ENCODE measurements around the gene IL1F10.

Gene IL1F10

GRCh38 chr2:113103277-113103676 lies 35.5 kb downstream of the IL1F10 start:
- no peak overlapping the region for H3K9ac ChIP-seq (ENCODE audit: low read depth, low read length)
- no peaks in the 10 kb centered on the region for H3K27me3 ChIP-seq (ENCODE audit: insufficient read depth, low read length)
- H3K36me3 ChIP-seq (ENCODE audit: insufficient read depth, low read depth, low read length) = no peaks in the 10 kb centered on the region
- H3K4me3 ChIP-seq (ENCODE audit: low read length) = no peak overlapping the region
- H3K27ac ChIP-seq (ENCODE audit: low read length) = no peak overlapping the region
- H3K4me1 ChIP-seq (ENCODE audit: insufficient read depth, low read length) = no peaks in the 10 kb centered on the region
- 0 out of 2 replicates have a peak, but pooled peaks cover 8% of the 10 kb centered on the region for H3K9me3 ChIP-seq (ENCODE audit: insufficient read depth, low read depth, low read length)

DNA sequence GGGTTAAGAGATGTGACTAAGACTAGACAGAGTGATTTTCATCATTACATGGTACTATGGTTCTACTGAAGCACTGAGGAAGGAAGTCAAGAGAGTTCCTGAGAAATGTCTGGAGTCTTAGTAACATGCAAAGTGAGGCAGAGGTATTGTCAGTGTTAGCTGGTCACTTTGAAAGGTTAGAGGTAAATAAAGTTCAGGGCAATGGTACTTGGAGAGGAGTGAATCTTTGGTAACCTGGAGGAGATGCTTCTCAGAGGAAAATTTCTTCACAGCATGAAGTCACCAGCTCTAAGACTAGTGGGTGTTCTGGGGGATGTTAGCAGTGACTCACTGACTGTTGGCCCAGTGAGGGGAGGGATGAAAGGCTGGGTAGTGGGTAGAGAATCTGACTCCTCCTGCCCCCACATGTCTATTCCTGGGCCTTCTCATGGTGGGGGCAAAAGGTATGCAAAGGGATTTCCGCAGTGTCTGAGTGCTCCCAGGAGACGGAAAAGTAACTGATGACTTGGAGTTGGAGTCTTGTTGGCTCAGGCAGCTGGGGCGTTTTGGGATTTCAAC lies 36.4 kb downstream of the IL1F10 start:
- Histone ChIP-seq H3K9me3 (ENCODE audit: insufficient read depth, low read depth, low read length) (0 out of 2 replicates have a peak, but pooled peaks cover 6% of the 10 kb centered on the region), H3K27ac (ENCODE audit: low read length) (no peak overlapping the region), H3K9ac (ENCODE audit: low read depth, low read length) (no peak overlapping the region), H3K27me3 (ENCODE audit: insufficient read depth, low read length) (no peaks in the 10 kb centered on the region), H3K4me1 (ENCODE audit: insufficient read depth, low read length) (no peaks in the 10 kb centered on the region), H3K36me3 (ENCODE audit: insufficient read depth, low read depth, low read length) (no peaks in the 10 kb centered on the region), H3K4me3 (ENCODE audit: low read length) (no peak overlapping the region)

- Histone ChIP-seq H3K27ac (ENCODE audit: low read length) (no peak overlapping the region), H3K36me3 (ENCODE audit: insufficient read depth, low read depth, low read length) (no peaks in the 10 kb centered on the region), H3K9ac (ENCODE audit: low read depth, low read length) (no peak overlapping the region), H3K4me3 (ENCODE audit: low read length) (no peak overlapping the region), H3K4me1 (ENCODE audit: insufficient read depth, low read length) (no peaks in the 10 kb centered on the region), H3K27me3 (ENCODE audit: insufficient read depth, low read length) (no peaks in the 10 kb centered on the region), H3K9me3 (ENCODE audit: insufficient read depth, low read depth, low read length) (0 out of 2 replicates have a peak, but pooled peaks cover 3% of the 10 kb centered on the region)
Measured at GRCh38 chr2:113105047-113105785, 37.4 kb downstream of the IL1F10 start.

GRCh38 chr2:113111121-113111520 lies 43.4 kb downstream of the IL1F10 start:
- Histone ChIP-seq H3K4me1 (ENCODE audit: insufficient read depth, low read length) (peaks cover 8% of the 10 kb centered on the region; the same call in 1 of the 2 replicates), H3K36me3 (ENCODE audit: insufficient read depth, low read depth, low read length) (no peaks in the 10 kb centered on the region), H3K27ac (ENCODE audit: low read length) (no peak overlapping the region), H3K9me3 (ENCODE audit: insufficient read depth, low read depth, low read length) (no peaks in the 10 kb centered on the region), H3K27me3 (ENCODE audit: insufficient read depth, low read length) (no peaks in the 10 kb centered on the region), H3K9ac (ENCODE audit: low read depth, low read length) (no peak overlapping the region), H3K4me3 (ENCODE audit: low read length) (no peak overlapping the region)

- Histone ChIP-seq H3K36me3 (ENCODE audit: insufficient read depth, low read depth, low read length) (no peaks in the 10 kb centered on the region), H3K9ac (ENCODE audit: low read depth, low read length) (no peak overlapping the region), H3K27me3 (ENCODE audit: insufficient read depth, low read length) (no peaks in the 10 kb centered on the region), H3K4me1 (ENCODE audit: insufficient read depth, low read length) (peaks cover 8% of the 10 kb centered on the region; the same call in 1 of the 2 replicates), H3K4me3 (ENCODE audit: low read length) (no peak overlapping the region), H3K27ac (ENCODE audit: low read length) (no peak overlapping the region), H3K9me3 (ENCODE audit: insufficient read depth, low read depth, low read length) (no peaks in the 10 kb centered on the region)
Measured at GRCh38 chr2:113111823-113112287, 44.1 kb downstream of the IL1F10 start.

GRCh38 chr2:113112441-113112840 lies 44.7 kb downstream of the IL1F10 start:
- Histone ChIP-seq H3K27me3 (ENCODE audit: insufficient read depth, low read length) (no peaks in the 10 kb centered on the region), H3K9ac (ENCODE audit: low read depth, low read length) (no peak overlapping the region), H3K36me3 (ENCODE audit: insufficient read depth, low read depth, low read length) (no peaks in the 10 kb centered on the region), H3K4me1 (ENCODE audit: insufficient read depth, low read length) (peaks cover 8% of the 10 kb centered on the region; the same call in 1 of the 2 replicates), H3K27ac (ENCODE audit: low read length) (no peak overlapping the region), H3K4me3 (ENCODE audit: low read length) (no peak overlapping the region), H3K9me3 (ENCODE audit: insufficient read depth, low read depth, low read length) (no peaks in the 10 kb centered on the region)

DNA sequence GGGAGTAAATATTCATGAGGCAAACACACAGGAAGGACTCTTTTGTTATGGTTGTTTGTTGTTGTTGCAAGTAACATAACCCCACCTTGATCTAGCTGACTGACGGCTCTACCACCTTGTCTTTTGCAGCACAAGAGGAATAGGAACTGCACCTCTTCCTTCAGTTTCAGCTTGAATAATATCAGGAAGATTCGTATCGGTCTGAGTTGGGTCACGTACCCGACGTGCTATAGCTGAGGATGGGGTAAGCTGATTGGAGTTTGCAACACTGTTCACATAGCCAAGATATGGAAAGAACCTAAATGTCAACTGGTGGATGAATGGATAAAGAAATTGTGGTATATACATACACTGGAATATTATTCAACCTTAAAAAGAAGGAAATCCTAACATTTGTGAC lies 45.1 kb downstream of the IL1F10 start:
- Histone ChIP-seq H3K9ac (ENCODE audit: low read depth, low read length) (no peak overlapping the region), H3K36me3 (ENCODE audit: insufficient read depth, low read depth, low read length) (no peaks in the 10 kb centered on the region), H3K9me3 (ENCODE audit: insufficient read depth, low read depth, low read length) (no peaks in the 10 kb centered on the region), H3K27ac (ENCODE audit: low read length) (no peak overlapping the region), H3K4me1 (ENCODE audit: insufficient read depth, low read length) (peaks cover 8% of the 10 kb centered on the region; the same call in 1 of the 2 replicates), H3K4me3 (ENCODE audit: low read length) (no peak overlapping the region), H3K27me3 (ENCODE audit: insufficient read depth, low read length) (no peaks in the 10 kb centered on the region)

- Histone ChIP-seq H3K9ac (ENCODE audit: low read depth, low read length) (no peak overlapping the region), H3K9me3 (ENCODE audit: insufficient read depth, low read depth, low read length) (no peaks in the 10 kb centered on the region), H3K36me3 (ENCODE audit: insufficient read depth, low read depth, low read length) (no peaks in the 10 kb centered on the region), H3K4me1 (ENCODE audit: insufficient read depth, low read length) (peaks cover 8% of the 10 kb centered on the region; the same call in 1 of the 2 replicates), H3K27me3 (ENCODE audit: insufficient read depth, low read length) (no peaks in the 10 kb centered on the region), H3K4me3 (ENCODE audit: low read length) (no peak overlapping the region), H3K27ac (ENCODE audit: low read length) (no peak overlapping the region)
Measured at GRCh38 chr2:113113807-113114206, 46.0 kb downstream of the IL1F10 start.

- Histone ChIP-seq H3K9me3 (ENCODE audit: insufficient read depth, low read depth, low read length) (no peaks in the 10 kb centered on the region), H3K9ac (ENCODE audit: low read depth, low read length) (no peak overlapping the region), H3K4me1 (ENCODE audit: insufficient read depth, low read length) (peaks cover 8% of the 10 kb centered on the region; the same call in 1 of the 2 replicates), H3K27ac (ENCODE audit: low read length) (no peak overlapping the region), H3K36me3 (ENCODE audit: insufficient read depth, low read depth, low read length) (no peaks in the 10 kb centered on the region), H3K4me3 (ENCODE audit: low read length) (no peak overlapping the region), H3K27me3 (ENCODE audit: insufficient read depth, low read length) (no peaks in the 10 kb centered on the region)
Measured at GRCh38 chr2:113114224-113114945, 46.6 kb downstream of the IL1F10 start.

DNA sequence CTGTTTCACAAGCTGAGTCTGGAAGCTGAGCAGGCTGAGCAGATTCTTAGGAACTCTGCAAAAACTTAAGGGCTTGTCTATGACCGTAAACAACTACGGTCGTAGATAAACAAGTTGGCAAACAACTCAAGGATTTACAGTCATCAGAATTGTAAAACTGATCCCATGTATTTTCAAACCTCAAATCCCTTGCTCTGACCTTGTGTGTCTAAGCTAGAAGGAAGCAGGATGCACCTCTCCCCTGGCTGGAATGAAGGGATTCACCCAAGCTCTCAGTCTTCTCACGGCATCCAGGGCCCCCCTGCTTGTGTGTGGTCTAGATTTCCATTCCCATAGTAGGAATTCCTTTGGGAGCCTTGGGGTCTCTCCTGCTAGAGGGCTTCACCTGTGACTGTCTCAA lies 47.2 kb downstream of the IL1F10 start:
- no peaks in the 10 kb centered on the region for H3K36me3 ChIP-seq (ENCODE audit: insufficient read depth, low read depth, low read length)
- no peak overlapping the region for H3K9ac ChIP-seq (ENCODE audit: low read depth, low read length)
- no peaks in the 10 kb centered on the region for H3K9me3 ChIP-seq (ENCODE audit: insufficient read depth, low read depth, low read length)
- peaks cover 4% of the 10 kb centered on the region; the same call in 1 of the 2 replicates for H3K27me3 ChIP-seq (ENCODE audit: insufficient read depth, low read length)
- no peak overlapping the region for H3K27ac ChIP-seq (ENCODE audit: low read length)
- no peak overlapping the region for H3K4me3 ChIP-seq (ENCODE audit: low read length)
- peaks cover 8% of the 10 kb centered on the region; the same call in 1 of the 2 replicates for H3K4me1 ChIP-seq (ENCODE audit: insufficient read depth, low read length)

- H3K27ac ChIP-seq (ENCODE audit: low read length) = no peak overlapping the region
- peaks cover 8% of the 10 kb centered on the region; the same call in 1 of the 2 replicates for H3K4me1 ChIP-seq (ENCODE audit: insufficient read depth, low read length)
- H3K9me3 ChIP-seq (ENCODE audit: insufficient read depth, low read depth, low read length) = no peaks in the 10 kb centered on the region
- H3K36me3 ChIP-seq (ENCODE audit: insufficient read depth, low read depth, low read length) = no peaks in the 10 kb centered on the region
- H3K27me3 ChIP-seq (ENCODE audit: insufficient read depth, low read length) = peaks cover 12% of the 10 kb centered on the region; the same call in 1 of the 2 replicates
- H3K4me3 ChIP-seq (ENCODE audit: low read length) = no peak overlapping the region
- H3K9ac ChIP-seq (ENCODE audit: low read depth, low read length) = no peak overlapping the region
Measured at GRCh38 chr2:113116100-113116958, 48.6 kb downstream of the IL1F10 start.
